OCI-LY7 (cell line): ENCODE data around the gene RASGRP2.

Experiments used
- EZH2phosphoT487 ChIP-seq: fragments of 200-600 bp; sonication (generic); IDR thresholded peaks from 2 replicates; pipeline ENCODE4 v1.6.1; 2018; ENCODE audit warnings: low read depth, borderline replicate concordance, mild to moderate bottlenecking, mixed run types, antibody characterized with exemption, low read length, moderate library complexity, mixed read lengths
- TF ChIP-seq, protein P1 (sequence below): fragments of 200-600 bp; sonication (generic); conservative IDR thresholded peaks from 2 replicates; pipeline ENCODE4 v1.5.1; 2014; ENCODE audit warnings: mild to moderate bottlenecking, antibody characterized with exemption, low read length, moderate library complexity, mixed read lengths

DNA sequence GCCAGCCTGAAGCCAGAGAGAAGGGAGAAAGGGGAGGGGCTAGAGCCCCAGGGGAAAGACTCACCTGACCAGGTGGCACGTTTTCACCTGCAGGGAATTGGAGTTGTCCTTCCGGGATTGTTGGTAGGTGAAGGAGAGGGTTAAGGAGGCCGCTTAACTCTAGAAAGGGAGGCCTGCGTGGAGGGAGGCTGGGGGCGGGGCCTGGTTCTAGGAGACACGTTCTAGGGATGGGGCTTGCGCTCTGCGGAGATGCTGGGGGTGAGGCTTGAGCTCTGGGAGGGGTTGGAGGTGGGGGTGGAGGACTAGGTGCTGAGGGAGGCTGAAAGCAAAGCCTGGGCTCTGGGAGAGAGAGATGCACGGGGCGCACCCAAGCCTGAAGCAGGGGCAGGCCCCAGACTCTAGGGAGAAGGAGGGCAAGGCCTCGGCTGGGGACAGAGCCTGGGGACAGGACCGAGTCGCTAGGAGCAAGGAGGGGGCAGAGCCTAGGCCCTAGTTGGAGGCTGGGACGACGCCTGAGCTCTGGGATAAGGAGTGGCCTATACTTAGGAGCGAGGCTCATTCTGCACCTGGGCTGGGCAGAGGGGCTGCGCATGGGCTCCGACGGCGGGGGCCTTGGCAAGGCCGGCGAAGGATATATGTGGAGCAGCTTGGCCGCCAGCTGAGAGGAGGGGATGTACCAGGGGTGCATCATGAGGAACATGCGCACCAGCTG is 2.4 kb downstream of the RASGRP2 start:
- TF ChIP-seq, protein P1, sequence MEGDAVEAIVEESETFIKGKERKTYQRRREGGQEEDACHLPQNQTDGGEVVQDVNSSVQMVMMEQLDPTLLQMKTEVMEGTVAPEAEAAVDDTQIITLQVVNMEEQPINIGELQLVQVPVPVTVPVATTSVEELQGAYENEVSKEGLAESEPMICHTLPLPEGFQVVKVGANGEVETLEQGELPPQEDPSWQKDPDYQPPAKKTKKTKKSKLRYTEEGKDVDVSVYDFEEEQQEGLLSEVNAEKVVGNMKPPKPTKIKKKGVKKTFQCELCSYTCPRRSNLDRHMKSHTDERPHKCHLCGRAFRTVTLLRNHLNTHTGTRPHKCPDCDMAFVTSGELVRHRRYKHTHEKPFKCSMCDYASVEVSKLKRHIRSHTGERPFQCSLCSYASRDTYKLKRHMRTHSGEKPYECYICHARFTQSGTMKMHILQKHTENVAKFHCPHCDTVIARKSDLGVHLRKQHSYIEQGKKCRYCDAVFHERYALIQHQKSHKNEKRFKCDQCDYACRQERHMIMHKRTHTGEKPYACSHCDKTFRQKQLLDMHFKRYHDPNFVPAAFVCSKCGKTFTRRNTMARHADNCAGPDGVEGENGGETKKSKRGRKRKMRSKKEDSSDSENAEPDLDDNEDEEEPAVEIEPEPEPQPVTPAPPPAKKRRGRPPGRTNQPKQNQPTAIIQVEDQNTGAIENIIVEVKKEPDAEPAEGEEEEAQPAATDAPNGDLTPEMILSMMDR, result no peak
- TF ChIP-seq EZH2phosphoT487, result no peak
